Smooth muscle cell (in vitro differentiated cells): Measurements from ENCODE around the gene TARS3. TPM values are rescaled to one million over a fixed set of nuclear protein-coding genes. Genes with fewer than 3 reads are reported as not detected.
A peak's percentile ranks its signal among the peaks of the same experiment; 100 is the strongest.

ENCODE experiments used
- DNase-seq: peaks from one replicate; lab custom pipeline; 2025; ENCODE audit not compliant: unreplicated experiment; lab: John Stamatoyannopoulos, UW
- H2AFZ ChIP-seq: fragments of 200-600 bp; sonication (generic); 2 replicates; pipeline ENCODE4 v1.6.0; 2016; ENCODE audit warnings: antibody characterized with exemption, low read depth, mild to moderate bottlenecking
- H3F3A ChIP-seq: fragments of 200-600 bp; sonication (generic); 2 replicates; pipeline ENCODE4 v1.6.0; 2017; ENCODE audit warnings: antibody characterized with exemption, low read depth
- H3K27ac ChIP-seq: fragments of 200-600 bp; sonication (generic); 2 replicates; pipeline ENCODE4 v1.5.1; 2016; ENCODE audit warnings: low read depth, mild to moderate bottlenecking
- H3K27me3 ChIP-seq: fragments of 200-600 bp; sonication (generic); 2 replicates; pipeline ENCODE4 v1.6.1; 2016; ENCODE audit warnings: low read depth, mild to moderate bottlenecking
- H3K36me3 ChIP-seq: fragments of 200-600 bp; sonication (generic); 2 replicates; pipeline ENCODE4 v1.5.1; 2016; ENCODE audit warnings: low read depth
- H3K4me1 ChIP-seq: fragments of 200-600 bp; sonication (generic); 2 replicates; pipeline ENCODE4 v1.5.1; 2016; ENCODE audit warnings: low read depth
- H3K4me2 ChIP-seq: fragments of 200-600 bp; sonication (generic); 2 replicates; pipeline ENCODE4 v1.6.0; 2016; ENCODE audit warnings: mild to moderate bottlenecking
- H3K4me3 ChIP-seq: fragments of 200-600 bp; sonication (generic); 2 replicates; pipeline ENCODE4 v1.5.1; 2016; ENCODE audit warnings: mild to moderate bottlenecking
- H3K79me2 ChIP-seq: fragments of 200-600 bp; sonication (generic); 2 replicates; pipeline ENCODE4 v1.6.0; 2016; ENCODE audit warnings: low read depth, mild to moderate bottlenecking
- H3K9ac ChIP-seq: fragments of 200-600 bp; sonication (generic); 2 replicates; pipeline ENCODE4 v1.6.0; 2016; ENCODE audit warnings: low read depth
- H3K9me3 ChIP-seq: fragments of 200-600 bp; sonication (generic); replicated peaks from 2 replicates; pipeline ENCODE4 v1.5.1; 2016; ENCODE audit warnings: low read depth
- H4K20me1 ChIP-seq: fragments of 200-600 bp; sonication (generic); 2 replicates; pipeline ENCODE4 v1.6.0; 2016; ENCODE audit warnings: low read depth
- CTCF ChIP-seq: fragments of 200-600 bp; sonication (generic); IDR thresholded peaks from 2 replicates; pipeline ENCODE4 v1.5.1; 2017; ENCODE audit warnings: borderline replicate concordance, mild to moderate bottlenecking, antibody characterized with exemption; ENCODE audit not compliant: insufficient read depth, poor library complexity, severe bottlenecking
- WGBS: methylation state at CpG from one replicate; pipeline ENCODE4 v1.1.7; 2016; ENCODE audit warnings: low lambda C conversion rate; 5-methylcytosine and 5-hydroxymethylcytosine counted together
- polyA plus RNA-seq: library from polyadenylated mRNA; unstranded; fragments of >200 nt; fragmentation: Nextera tagmentation; extraction: Ambion mirVana; gene quantifications from 2 replicates; pipeline ENCODE4 v1.2.1, GENCODE V29; 2016
- total RNA-seq: library from RNA; depleted of rRNA; stranded (reverse); fragments of >200 nt; gene quantifications from 2 replicates; pipeline ENCODE4 v1.2.3, GENCODE V29; 2014

The TARS3 gene
- total and polyA plus RNA-seq, 2 experiments from 2014 or later, result 20.0 to 23.0 TPM

- H4K20me1 ChIP-seq, result peaks cover 8% of the 10 kb centered on the region
- TF ChIP-seq CTCF, result no peak
- H3K27ac ChIP-seq, result peak overlapping the region; percentile 35
- H3K9me3 ChIP-seq, result no peaks in the 10 kb centered on the region
- no peak overlapping the region for H3K9ac ChIP-seq
- peaks cover 2% of the 10 kb centered on the region for H3K79me2 ChIP-seq
- H3K4me3 ChIP-seq, result no peak overlapping the region
- no peaks in the 10 kb centered on the region for H3K27me3 ChIP-seq
- no peak overlapping the region for H2AFZ ChIP-seq
- peaks cover 16% of the 10 kb centered on the region for H3F3A ChIP-seq
- H3K36me3 ChIP-seq, result peaks cover 29% of the 10 kb centered on the region
- 84% methylated on average over 11 of the region's 11 CpGs for WGBS
- no peaks in the 10 kb centered on the region for H3K4me1 ChIP-seq
- DNase-seq, result no peak
- H3K4me2 ChIP-seq, result no peak overlapping the region
Measured at GRCh38 chr15:101642361-101642760, 81.9 kb downstream of the TARS3 start.

GRCh38 chr15:101641894-101642293, 82.4 kb downstream of the TARS3 start:
- H3K79me2 ChIP-seq, result no peaks in the 10 kb centered on the region
- H3K36me3 ChIP-seq, result peaks cover 26% of the 10 kb centered on the region
- peak overlapping the region; percentile 35 for H3K27ac ChIP-seq
- DNase-seq, result no peak
- no peaks in the 10 kb centered on the region for H3K4me1 ChIP-seq
- H3K4me2 ChIP-seq, result no peak overlapping the region
- H3K9ac ChIP-seq, result no peak overlapping the region
- H3F3A ChIP-seq, result peaks cover 16% of the 10 kb centered on the region
- no peak overlapping the region for H2AFZ ChIP-seq
- H4K20me1 ChIP-seq, result peaks cover 8% of the 10 kb centered on the region
- no peak for TF ChIP-seq CTCF
- H3K9me3 ChIP-seq, result no peaks in the 10 kb centered on the region
- H3K27me3 ChIP-seq, result no peaks in the 10 kb centered on the region
- 91% methylated on average over 1 of the region's 1 CpG for WGBS
- H3K4me3 ChIP-seq, result no peak overlapping the region

GRCh38 chr15:101641129-101641764, 83.0 kb downstream of the TARS3 start:
- Histone ChIP-seq H3F3A (peaks cover 16% of the 10 kb centered on the region), H2AFZ (no peak overlapping the region), H3K4me2 (no peak overlapping the region), H4K20me1 (peaks cover 8% of the 10 kb centered on the region), H3K27me3 (no peaks in the 10 kb centered on the region), H3K9ac (no peak overlapping the region), H3K9me3 (no peaks in the 10 kb centered on the region), H3K36me3 (peaks cover 21% of the 10 kb centered on the region), H3K4me1 (no peaks in the 10 kb centered on the region), H3K4me3 (no peak overlapping the region), H3K79me2 (no peaks in the 10 kb centered on the region), H3K27ac (peak overlapping the region; percentile 35)
- 35% methylated on average over 8 of the region's 8 CpGs for WGBS
- peak; percentile 13 for DNase-seq
- peak; percentile 93 for TF ChIP-seq CTCF

GRCh38 chr15:101639667-101640066, 84.6 kb downstream of the TARS3 start:
- no peak overlapping the region for H3K9ac ChIP-seq
- no peaks in the 10 kb centered on the region for H3K27me3 ChIP-seq
- no peak overlapping the region for H3K4me2 ChIP-seq
- H3K27ac ChIP-seq, result no peak overlapping the region
- H2AFZ ChIP-seq, result no peak overlapping the region
- no peak for DNase-seq
- H3K4me1 ChIP-seq, result no peaks in the 10 kb centered on the region
- no peak overlapping the region for H3K4me3 ChIP-seq
- H3K36me3 ChIP-seq, result peaks cover 14% of the 10 kb centered on the region
- no peak for TF ChIP-seq CTCF
- H3K9me3 ChIP-seq, result no peaks in the 10 kb centered on the region
- peaks cover 16% of the 10 kb centered on the region for H3F3A ChIP-seq
- WGBS, result 97% methylated on average over 4 of the region's 4 CpGs
- no peaks in the 10 kb centered on the region for H3K79me2 ChIP-seq
- H4K20me1 ChIP-seq, result peaks cover 8% of the 10 kb centered on the region
